DOHH2 (cell line): ENCODE data around the gene CGNL1.

ENCODE experiments used
- H3F3A ChIP-seq: fragments of 200-600 bp; sonication (generic), shearing (Covaris generic); 2 replicates; pipeline ENCODE4 v1.6.0; 2016; ENCODE audit warnings: antibody characterized with exemption, mild to moderate bottlenecking; ENCODE audit not compliant: control insufficient read depth, insufficient read depth
- H3K27ac ChIP-seq: fragments of 200-600 bp; sonication (generic); 2 replicates; pipeline ENCODE4 v1.5.1; 2014; ENCODE audit warnings: low read depth, mild to moderate bottlenecking, low read length, moderate library complexity
- H3K27me3 ChIP-seq: fragments of 200-600 bp; sonication (generic); 2 replicates; pipeline ENCODE4 v1.6.1; 2014; ENCODE audit warnings: mild to moderate bottlenecking, low read length, mixed read lengths; ENCODE audit not compliant: control insufficient read depth
- H3K36me3 ChIP-seq: fragments of 200-600 bp; sonication (generic); 2 replicates; pipeline ENCODE4 v1.6.1; 2014; ENCODE audit warnings: mild to moderate bottlenecking, low read length, moderate library complexity, mixed read lengths; ENCODE audit not compliant: control insufficient read depth
- H3K4me1 ChIP-seq: fragments of 200-600 bp; sonication (generic); 2 replicates; pipeline ENCODE4 v1.6.1; 2014; ENCODE audit warnings: mild to moderate bottlenecking, low read length, mixed read lengths; ENCODE audit not compliant: control insufficient read depth
- H3K4me2 ChIP-seq: fragments of 200-600 bp; sonication (generic); 2 replicates; pipeline ENCODE4 v1.6.0; 2014; ENCODE audit warnings: mild to moderate bottlenecking, low read length, moderate library complexity
- H3K4me3 ChIP-seq: fragments of 200-600 bp; sonication (generic); 2 replicates; pipeline ENCODE4 v1.5.1; 2014; ENCODE audit warnings: mild to moderate bottlenecking, low read length, mixed read lengths
- H3K79me2 ChIP-seq: fragments of 200-600 bp; sonication (generic); 2 replicates; pipeline ENCODE4 v1.6.1; 2014; ENCODE audit warnings: mild to moderate bottlenecking, low read length, mixed read lengths; ENCODE audit not compliant: control insufficient read depth
- H3K9me2 ChIP-seq: fragments of 200-600 bp; sonication (generic); replicated peaks from 2 replicates; pipeline ENCODE4 v1.6.1; 2014; ENCODE audit warnings: mild to moderate bottlenecking, low read length, mixed read lengths; ENCODE audit not compliant: control insufficient read depth
- H3K9me3 ChIP-seq: fragments of 200-600 bp; sonication (generic); 2 replicates; pipeline ENCODE4 v1.6.1; 2014; ENCODE audit warnings: antibody characterized with exemption, low read length, mixed read lengths; ENCODE audit not compliant: control insufficient read depth, insufficient read depth
- H4K20me1 ChIP-seq: fragments of 200-600 bp; sonication (generic); 2 replicates; pipeline ENCODE4 v1.6.0; 2014; ENCODE audit warnings: low read depth, mild to moderate bottlenecking, antibody characterized with exemption, low read length, moderate library complexity; ENCODE audit not compliant: control insufficient read depth, insufficient read depth
- EZH2phosphoT487 ChIP-seq: fragments of 200-600 bp; sonication (generic); IDR thresholded peaks from 2 replicates; pipeline ENCODE4 v1.6.1; 2017; ENCODE audit warnings: borderline replicate concordance, mild to moderate bottlenecking, antibody characterized with exemption, low read length, moderate library complexity, mixed read lengths
- TF ChIP-seq, protein P1 (sequence below): fragments of 200-600 bp; sonication (generic); IDR thresholded peaks from one replicate; pipeline ENCODE4 v1.5.1; 2014; ENCODE audit warnings: antibody characterized with exemption, mild to moderate bottlenecking, low read depth, low read length; ENCODE audit not compliant: poor library complexity, severe bottlenecking

Gene CGNL1

DNA sequence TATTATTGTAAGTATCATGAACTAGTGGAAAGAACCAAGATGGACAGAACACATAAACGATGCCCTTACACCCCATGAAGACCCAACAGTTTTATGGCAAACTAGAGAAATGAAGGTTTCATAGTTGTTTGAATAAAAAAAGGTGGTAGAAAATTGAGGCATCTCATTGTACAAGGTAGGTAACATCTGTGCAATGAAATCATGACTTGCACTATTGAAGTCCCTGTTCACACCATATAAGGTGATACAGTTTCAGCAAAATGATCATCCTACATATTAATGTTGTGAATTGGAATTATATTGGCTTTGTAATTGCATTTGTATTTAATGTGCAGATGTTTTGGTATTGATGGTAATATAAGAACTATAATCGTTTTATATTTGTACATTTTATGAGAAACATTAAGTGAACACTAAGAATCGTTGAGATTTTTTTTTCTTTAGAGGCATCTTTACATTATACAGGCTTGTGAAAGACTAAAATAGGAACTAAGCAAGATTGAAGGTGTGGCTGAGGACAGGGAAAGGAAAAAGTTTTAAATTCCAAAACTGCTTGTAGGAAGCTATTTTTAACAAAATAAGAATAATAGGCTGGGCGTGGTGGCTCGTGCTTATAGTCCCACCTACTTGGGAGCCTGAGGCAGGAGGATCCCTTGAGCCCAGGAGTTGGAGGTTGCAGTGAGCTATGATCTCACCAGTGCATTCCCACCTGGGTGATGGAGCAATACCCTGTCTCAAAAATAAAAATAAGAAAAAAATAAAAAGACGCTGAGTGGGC is 48.5 kb downstream of the CGNL1 start:
- no peaks in the 10 kb centered on the region for H3K36me3 ChIP-seq
- no peaks in the 10 kb centered on the region for H3F3A ChIP-seq
- TF ChIP-seq, protein P1, sequence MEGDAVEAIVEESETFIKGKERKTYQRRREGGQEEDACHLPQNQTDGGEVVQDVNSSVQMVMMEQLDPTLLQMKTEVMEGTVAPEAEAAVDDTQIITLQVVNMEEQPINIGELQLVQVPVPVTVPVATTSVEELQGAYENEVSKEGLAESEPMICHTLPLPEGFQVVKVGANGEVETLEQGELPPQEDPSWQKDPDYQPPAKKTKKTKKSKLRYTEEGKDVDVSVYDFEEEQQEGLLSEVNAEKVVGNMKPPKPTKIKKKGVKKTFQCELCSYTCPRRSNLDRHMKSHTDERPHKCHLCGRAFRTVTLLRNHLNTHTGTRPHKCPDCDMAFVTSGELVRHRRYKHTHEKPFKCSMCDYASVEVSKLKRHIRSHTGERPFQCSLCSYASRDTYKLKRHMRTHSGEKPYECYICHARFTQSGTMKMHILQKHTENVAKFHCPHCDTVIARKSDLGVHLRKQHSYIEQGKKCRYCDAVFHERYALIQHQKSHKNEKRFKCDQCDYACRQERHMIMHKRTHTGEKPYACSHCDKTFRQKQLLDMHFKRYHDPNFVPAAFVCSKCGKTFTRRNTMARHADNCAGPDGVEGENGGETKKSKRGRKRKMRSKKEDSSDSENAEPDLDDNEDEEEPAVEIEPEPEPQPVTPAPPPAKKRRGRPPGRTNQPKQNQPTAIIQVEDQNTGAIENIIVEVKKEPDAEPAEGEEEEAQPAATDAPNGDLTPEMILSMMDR, result no peak
- H3K4me2 ChIP-seq, result no peak overlapping the region
- no peaks in the 10 kb centered on the region for H3K4me1 ChIP-seq
- no peaks in the 10 kb centered on the region for H3K9me2 ChIP-seq
- no peak overlapping the region for H3K27ac ChIP-seq
- H3K9me3 ChIP-seq, result no peaks in the 10 kb centered on the region
- H4K20me1 ChIP-seq, result no peaks in the 10 kb centered on the region
- H3K27me3 ChIP-seq, result no peaks in the 10 kb centered on the region
- H3K79me2 ChIP-seq, result no peaks in the 10 kb centered on the region
- H3K4me3 ChIP-seq, result no peak overlapping the region

GRCh38 chr15:57425842-57426241 is 49.5 kb downstream of the CGNL1 start:
- Histone ChIP-seq H3K9me3 (no peaks in the 10 kb centered on the region), H4K20me1 (no peaks in the 10 kb centered on the region), H3K4me1 (no peaks in the 10 kb centered on the region), H3K27me3 (no peaks in the 10 kb centered on the region), H3F3A (no peaks in the 10 kb centered on the region), H3K79me2 (no peaks in the 10 kb centered on the region), H3K9me2 (no peaks in the 10 kb centered on the region), H3K4me3 (no peak overlapping the region), H3K36me3 (no peaks in the 10 kb centered on the region), H3K4me2 (no peak overlapping the region), H3K27ac (no peak overlapping the region)
- TF ChIP-seq, protein P1, result no peak
- TF ChIP-seq EZH2phosphoT487, result no peak

DNA sequence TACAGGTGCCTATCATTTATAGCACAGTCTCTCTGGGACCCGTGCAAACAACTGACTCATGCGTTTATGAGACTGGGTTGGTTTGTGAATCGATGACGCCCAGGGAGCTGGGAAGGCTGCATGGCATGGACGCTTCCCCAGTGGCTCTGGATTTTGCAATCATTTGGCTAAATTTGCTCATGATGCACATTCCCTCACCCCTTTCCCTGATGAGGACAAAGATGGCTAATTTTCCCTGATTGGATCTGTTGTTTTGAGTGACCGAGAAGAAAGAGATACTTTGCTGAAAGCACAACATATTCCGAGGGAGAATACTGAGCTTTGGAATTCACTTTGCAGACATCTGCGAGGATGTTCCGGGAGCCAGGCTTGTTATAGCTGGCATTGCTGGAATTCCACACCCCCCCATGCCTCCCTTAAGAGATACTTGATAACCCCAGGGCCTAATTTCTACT is 51.1 kb downstream of the CGNL1 start:
- H4K20me1 ChIP-seq, result no peaks in the 10 kb centered on the region
- no peak overlapping the region for H3K4me2 ChIP-seq
- no peaks in the 10 kb centered on the region; the same call in 1 of the 2 replicates for H3K27me3 ChIP-seq
- no peak overlapping the region for H3K27ac ChIP-seq
- TF ChIP-seq, protein P1, result no peak
- no peak for TF ChIP-seq EZH2phosphoT487
- H3K4me3 ChIP-seq, result no peak overlapping the region
- no peaks in the 10 kb centered on the region for H3K36me3 ChIP-seq
- H3F3A ChIP-seq, result no peaks in the 10 kb centered on the region
- H3K9me2 ChIP-seq, result no peaks in the 10 kb centered on the region
- H3K79me2 ChIP-seq, result no peaks in the 10 kb centered on the region
- no peaks in the 10 kb centered on the region for H3K9me3 ChIP-seq
- H3K4me1 ChIP-seq, result no peaks in the 10 kb centered on the region
